UCSD-AML1 (cell line): ENCODE measurements around the gene DNAH11.
"Not testable (repeated sequence)": the region's sequence is repeated elsewhere in the genome, so short reads cannot be mapped to it uniquely, and the experiment has no call there.

Experiments
- DNase-seq: peaks from one replicate; lab custom pipeline; 2025; ENCODE audit not compliant: unreplicated experiment; lab: John Stamatoyannopoulos, UW

Gene DNAH11, protein sequence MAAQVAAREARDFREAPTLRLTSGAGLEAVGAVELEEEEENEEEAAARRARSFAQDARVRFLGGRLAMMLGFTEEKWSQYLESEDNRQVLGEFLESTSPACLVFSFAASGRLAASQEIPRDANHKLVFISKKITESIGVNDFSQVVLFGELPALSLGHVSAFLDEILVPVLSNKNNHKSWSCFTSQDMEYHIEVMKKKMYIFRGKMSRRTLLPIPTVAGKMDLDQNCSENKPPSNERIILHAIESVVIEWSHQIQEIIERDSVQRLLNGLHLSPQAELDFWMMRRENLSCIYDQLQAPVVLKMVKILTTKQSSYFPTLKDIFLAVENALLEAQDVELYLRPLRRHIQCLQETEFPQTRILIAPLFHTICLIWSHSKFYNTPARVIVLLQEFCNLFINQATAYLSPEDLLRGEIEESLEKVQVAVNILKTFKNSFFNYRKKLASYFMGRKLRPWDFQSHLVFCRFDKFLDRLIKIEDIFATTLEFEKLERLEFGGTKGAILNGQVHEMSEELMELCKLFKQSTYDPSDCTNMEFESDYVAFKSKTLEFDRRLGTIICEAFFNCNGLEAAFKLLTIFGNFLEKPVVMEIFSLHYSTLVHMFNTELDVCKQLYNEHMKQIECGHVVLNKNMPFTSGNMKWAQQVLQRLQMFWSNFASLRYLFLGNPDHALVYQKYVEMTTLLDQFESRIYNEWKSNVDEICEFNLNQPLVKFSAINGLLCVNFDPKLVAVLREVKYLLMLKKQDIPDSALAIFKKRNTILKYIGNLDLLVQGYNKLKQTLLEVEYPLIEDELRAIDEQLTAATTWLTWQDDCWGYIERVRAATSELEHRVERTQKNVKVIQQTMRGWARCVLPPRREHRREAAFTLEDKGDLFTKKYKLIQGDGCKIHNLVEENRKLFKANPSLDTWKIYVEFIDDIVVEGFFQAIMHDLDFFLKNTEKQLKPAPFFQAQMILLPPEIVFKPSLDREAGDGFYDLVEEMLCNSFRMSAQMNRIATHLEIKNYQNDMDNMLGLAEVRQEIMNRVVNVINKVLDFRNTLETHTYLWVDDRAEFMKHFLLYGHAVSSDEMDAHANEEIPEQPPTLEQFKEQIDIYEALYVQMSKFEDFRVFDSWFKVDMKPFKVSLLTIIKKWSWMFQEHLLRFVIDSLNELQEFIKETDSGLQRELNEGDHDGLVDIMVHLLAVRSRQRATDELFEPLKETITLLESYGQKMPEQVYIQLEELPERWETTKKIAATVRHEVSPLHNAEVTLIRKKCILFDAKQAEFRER (N-terminal part only)

DNA sequence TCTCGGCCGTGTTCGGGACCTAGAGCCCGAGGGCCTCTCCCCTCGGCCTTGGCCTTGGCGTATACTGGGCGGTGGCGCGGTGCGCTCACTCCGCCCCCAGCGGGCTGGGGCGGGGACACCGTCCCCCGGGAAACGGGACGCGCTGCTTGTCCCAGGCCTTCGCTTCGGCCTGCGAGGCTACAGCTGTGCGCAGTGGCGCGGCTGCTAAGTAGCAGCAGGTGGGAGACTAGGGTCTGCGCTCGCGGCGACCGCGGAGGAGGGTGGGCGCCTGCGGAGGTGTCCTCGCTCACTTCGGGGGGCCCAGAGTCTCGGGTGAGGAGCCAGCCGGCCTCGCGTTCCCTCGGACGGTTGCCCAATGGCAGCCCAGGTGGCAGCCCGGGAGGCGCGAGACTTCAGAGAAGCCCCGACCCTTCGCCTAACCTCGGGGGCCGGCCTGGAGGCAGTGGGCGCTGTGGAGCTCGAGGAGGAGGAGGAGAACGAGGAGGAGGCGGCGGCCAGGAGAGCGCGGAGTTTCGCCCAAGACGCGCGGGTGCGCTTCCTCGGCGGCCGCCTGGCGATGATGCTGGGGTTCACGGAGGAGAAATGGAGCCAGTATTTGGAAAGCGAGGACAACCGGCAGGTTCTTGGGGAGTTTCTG, at the start of gene DNAH11:
Gene DNAH11 (plus strand): TSS at position 149 of the 637 bp plus-strand sequence. CDS start 207 bp downstream, at position 356.
- DNase-seq, result no peak

DNA sequence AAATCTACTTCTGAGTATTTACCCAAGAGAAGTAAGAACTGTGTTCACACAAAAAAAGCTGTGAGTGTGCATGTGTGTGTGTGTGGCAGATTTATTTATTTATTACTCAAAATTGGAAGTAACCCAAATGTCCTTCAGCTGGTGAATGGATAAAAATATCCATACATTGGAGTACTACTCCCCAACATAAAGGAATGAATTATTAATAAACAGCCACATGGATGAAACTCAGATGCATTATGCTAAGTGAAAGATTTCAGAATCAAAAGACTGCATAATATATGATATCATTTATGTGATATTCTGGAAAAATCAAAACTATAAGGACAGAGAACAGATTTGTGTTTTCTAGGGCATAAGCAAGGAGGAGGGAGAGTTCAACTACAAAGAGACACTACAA, 47.1 kb upstream of the DNAH11 start:
- no peak for DNase-seq

DNA sequence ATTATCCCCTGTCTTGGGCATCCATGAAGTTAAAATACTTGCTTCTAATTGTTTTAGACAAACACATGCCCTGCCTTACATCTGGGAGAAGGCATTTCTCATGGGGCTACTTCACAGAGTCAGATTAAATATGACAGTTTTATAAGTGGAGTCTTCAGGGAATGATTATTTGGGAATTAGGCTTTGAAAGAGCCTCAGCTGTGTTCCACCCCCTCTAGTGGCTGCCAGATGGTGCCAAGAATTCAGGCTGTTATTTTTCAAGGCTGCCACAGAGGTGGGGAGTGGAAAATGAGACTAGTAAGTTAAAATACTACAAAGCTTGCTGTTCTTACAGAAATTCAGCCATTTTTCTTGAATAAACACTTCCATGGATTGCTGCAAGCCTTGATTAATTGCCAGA, 45.8 kb upstream of the DNAH11 start:
- no peak for DNase-seq

DNA sequence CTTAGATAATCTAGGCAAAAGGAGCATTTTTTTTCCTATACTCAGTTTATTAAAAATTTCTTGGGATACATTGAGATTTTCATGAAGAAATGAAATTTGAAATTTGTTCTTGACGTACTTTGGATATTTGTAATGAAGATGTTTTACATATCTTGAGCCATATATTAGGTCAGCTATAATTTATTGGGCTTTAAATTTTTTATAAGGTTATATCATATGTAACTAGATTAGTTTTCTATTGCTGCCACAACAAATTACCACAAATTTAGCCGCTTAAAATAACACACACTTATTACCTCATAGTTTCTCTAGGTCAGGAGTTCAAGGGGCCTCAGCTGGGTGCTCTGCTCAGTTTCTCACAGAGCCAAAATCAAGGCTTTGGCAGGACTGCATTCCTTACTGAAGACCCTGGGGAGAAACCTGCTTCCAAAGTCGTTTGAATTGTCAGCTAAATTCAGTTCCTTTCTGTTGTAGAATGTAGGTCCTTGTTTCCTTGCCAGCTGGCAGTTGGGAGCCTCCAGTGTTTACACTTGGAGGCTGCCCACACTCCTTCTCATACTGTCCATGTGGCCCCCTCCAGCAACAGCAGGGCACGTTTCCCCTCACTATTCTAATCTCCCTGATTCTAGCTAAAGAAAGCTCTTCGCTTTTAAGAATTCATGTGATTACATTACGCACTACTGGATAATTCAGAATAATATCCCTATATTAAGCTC, 42.6 kb upstream of the DNAH11 start:
- DNase-seq, result no peak

DNA sequence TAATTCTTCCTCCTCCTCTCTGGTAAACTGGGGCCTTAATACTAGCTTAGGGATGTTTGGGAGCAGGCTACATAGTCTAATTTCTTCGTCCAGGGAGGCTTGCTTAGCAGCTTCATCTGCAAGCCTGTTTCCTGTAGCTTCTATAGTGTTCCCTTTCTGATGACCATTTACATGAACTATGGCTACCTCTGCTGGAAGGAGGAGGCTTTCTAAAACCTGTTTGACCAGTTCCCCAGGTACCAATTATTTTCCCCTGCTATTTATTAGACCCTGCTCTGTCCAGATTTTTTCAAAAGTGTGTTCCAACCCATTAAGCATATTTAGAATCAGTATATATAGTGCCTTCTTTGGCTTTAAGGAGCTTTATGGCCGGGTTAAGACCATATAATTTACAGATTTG, 38.8 kb upstream of the DNAH11 start:
- no peak for DNase-seq

DNA sequence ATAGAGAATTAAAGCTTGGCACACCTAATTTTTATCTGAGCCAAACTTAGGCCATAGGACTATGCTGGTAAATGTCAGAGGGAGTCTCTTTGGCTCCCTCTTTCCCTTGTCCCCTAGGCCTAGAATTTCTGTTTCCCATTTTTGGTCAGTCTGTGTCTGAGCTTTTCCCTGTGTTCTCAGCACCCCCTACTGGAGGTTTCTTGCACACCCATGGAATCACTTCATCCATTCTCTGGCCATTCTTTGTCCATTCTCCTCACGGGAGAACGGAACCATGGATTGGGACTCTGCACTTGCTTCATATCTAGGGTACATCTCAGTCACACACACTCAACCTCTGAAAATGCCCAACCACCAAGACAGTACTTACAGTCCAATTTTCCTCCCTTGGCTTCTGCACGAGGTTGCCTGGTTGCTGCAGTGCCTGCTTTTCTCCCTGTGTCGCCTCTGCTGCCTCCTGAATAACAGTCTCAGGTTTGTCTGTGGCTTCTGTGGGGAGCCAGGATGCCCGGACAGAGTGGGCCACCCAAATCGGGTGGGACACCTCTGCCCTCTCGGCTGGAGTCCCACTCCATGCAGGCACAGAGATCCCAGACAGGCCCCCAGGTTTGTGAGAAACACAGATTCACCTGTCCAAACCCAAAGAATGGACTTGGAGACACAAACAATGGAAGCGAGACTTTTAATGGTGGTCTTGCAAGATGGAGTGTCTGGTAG, 35.1 kb upstream of the DNAH11 start:
- DNase-seq, result peak; percentile 4

DNA sequence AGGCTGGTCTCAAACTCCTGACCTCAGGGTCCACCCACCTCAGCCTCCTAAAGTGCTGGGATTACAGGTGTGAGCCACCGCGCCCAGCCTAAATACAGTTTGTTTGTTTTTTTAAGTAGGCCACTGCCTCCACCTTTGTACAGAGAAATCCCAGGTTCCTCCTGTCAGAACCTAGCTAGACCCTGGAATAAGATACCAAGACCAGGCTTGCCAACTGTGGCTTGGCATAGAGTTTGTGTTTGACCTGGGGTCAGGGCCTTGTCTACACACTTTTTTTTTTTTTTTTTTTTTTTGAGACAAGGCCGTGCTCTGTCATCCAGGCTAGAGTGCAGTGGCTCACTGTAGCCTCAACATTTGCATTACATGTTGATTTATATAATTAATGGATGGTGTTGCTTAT, 34.3 kb upstream of the DNAH11 start:
- no peak for DNase-seq

DNA sequence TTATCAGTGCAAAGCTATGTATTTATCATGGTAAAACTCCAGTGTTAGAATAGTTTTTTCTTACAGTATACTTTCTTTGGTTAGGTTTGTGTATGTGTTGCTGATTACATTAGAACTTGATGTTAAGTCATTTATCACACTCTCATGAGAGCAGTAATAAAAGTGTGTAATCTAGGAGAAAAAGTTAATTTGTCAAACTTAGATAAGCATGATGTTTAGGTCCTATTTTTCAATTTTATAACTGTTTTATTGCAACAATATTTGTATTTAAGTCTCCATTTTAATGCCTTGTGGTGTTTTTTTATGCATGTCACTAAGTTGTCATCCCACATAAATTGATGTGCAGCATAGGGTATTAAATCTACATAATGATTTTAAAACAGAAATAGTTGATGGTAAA, 28.8 kb upstream of the DNAH11 start:
- DNase-seq, result no peak

DNA sequence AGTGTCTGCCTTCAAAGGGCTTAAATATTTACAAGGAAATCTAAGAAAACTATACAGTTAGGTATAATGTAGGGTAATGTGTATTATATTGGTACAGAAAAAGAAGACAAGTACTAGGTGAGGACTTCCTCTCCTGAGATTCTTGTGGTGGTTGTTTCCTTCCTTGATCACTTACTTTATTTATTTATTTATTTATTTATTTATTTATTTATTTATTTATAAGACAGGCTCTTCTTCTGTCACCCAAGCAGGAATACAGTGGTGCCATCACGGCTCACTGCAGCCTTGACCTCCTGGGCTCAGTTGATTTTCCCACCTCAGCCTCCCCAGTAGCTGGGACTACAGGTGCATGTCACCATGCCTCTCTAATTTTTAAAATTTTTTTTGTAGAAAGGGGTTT, 18.2 kb upstream of the DNAH11 start:
- no peak for DNase-seq

DNA sequence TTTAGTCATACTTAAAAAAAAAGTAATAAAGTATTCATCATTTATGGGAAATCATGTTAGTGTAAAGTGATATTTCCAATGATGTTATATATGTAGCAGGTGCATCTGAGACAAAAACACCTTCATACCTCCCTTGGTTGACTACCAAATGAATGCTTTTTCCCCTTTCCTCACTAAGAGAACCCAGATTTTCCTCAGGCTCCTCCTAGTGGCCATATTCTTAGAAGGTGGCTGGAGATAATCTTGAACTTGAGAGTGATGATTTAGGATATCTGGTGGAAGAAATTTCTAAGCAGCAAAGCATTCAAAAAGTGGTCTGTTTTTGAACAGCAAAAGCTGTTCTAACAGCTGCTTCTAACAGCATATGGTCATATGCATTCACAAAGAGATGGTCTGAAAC, 16.8 kb upstream of the DNAH11 start:
- DNase-seq, result no peak

DNA sequence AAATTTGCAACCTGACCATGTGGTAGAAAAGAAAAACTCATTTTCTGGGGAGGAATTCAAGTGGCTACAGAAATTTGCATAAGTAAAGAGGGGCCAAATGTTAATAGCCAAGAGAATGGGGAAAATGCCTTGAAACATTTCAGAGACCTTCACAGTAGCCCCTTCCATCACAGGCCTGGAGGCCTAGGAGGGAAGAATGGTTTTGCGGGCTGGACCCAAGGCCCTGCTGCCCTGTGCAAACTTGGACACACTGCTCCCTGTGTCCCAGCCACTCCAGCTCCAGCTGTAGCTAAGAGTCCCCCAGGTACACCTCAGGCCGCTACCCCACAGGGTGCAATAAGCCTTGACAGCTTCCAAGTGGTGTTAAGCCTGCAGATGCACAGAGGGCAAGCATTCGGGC, 16.4 kb upstream of the DNAH11 start:
- DNase-seq, result no peak

DNA sequence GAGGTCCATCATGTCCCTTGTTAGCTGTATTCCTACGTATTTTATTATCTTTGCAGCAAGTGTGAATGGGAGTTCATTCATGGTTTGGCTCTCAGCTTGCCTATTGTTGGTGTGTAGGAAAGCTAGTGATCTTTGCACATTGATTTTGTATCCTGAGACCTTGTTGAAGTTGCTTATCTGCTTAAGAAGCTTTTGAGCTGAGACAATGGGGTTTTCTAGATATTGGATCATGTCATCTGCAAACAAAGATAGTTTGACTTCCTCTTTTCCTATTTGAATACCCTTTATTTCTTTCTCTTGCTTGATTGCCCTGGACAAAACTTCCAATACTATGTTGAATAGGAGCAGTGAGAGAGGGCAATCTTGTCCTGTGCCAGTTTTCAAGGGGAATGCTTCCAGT, 10.4 kb upstream of the DNAH11 start:
- not testable (repeated sequence) for DNase-seq

DNA sequence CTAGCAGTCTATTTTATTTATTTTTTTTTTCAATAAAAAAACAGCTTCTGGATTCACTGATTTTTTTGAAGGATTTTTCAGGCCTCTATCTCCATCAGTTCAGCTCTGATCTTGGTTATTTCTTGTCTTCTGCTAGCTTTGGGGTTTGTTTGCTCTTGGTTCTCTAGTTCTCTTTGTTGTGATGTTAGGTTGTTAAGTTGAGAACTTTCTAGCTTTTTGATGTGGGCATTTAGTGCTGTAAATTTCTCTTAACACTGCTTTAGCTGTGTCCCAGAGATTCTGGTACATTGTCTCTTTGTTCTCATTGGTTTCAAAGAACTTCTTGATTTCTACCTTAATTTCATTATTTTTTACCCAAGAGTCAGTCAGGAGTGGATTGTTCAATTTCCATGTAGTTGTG, 9.2 kb upstream of the DNAH11 start:
- DNase-seq, result not testable (repeated sequence)

DNA sequence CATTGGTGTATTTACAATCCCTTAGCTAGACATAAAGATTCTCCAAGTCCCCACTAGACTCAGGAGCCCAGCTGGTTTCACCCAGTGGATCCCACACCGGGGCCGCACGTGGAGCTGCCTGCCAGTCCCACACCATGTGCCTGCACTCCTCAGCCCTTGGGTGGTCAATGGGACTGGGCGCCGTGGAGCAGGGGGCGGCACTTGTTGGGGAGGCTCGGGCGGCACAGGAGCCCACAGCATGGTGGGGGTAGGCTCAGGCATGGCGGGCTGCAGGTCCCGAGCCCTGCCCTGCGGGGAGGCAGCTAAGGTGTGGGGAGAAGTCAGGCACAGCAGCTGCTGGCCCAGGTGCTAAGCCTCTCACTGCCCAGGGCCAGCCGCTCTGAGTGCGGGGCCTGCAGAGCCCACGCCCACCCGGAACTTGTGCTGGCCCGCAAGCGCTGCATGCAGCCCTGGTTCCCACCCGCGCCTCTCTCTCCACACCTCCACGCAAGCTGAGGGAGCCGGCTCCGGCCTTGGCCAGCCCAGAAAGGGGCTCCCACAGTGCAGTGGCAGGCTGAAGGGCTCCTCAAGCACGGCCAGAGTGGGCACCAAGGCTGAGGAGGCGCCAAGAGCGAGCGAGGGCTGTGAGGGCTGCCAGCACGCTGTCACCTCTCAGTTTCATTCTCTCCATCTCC, 6.3 kb upstream of the DNAH11 start:
- not testable (repeated sequence) for DNase-seq

DNA sequence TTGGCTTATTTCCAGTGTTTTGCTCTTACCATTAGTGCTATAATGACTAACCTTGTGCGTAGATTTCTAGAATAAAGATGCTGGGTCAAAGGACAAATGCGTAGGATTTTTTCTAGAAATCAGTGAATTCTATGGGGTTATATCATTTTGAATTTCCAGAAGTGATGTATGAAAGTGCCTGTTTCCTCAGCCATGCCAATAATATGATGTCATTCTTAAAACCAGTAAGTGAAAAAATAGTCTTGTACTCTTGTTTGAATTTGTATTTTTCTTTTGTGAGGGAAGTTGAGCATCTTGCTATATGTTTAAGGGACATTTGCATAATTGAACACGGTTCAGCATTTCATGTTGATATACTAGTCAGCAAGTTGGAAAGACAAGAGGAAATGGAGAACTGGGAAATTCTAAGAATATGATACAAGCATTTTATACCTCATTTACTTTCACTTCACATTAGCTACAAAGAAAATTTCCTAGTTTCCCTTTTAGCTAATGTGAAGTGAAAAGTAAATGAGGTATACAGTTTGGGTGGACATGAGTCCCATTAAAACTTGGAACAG, 3.8 kb upstream of the DNAH11 start:
- DNase-seq, result no peak

DNA sequence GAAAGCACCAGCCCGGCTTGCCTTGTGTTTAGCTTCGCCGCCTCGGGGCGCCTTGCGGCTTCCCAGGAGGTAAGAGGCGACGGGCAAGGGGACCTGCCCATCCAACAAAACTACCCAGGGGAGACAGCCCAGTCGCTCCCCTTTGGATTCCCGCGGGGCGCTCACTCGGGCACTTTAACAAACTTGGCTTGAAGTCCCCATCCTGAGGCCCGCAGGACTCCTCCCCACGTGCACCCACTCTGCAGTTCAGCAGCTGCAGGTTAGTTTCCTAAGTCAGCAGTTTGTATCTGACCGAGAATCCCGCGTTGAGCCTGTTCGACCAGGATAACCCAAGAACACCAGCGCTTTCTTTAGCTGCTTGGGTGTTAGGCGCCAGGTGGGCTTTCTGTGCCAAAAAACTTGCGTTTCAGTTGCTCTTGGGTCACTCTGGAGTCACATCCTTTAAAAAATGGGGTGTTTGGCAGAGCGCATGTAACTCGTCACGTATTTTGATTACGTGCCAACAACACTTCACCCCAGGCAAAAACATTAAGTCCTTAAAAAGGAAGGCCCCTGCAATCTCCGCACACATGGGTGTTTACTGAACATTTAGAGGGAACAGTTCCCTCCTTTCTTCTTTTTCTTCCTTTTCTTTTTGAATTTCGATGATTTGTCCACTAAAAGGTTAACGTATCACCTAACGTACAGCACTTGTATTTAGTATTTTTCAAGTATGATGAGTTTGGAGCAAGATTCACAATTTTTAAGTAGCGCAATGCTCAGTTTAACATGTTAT, 876 bp downstream of the DNAH11 start:
- DNase-seq, result no peak

DNA sequence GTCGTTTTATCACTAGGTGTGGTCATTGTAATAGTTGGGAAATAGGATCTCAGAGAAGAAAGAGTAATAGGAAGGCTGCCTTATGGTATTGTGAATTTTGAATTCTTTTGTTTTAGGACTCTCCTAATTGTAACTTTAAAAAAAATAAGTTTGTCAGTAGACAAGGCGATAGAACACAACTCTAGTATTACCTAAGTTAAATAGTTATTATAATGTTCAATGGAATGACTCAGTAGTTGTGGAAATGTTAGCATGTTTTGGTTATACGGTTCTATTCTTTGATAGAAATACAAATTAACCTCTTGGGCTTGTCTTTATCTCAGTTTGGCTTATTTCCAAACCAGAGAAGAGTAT, 1.4 kb downstream of the DNAH11 start:
- DNase-seq, result no peak

DNA sequence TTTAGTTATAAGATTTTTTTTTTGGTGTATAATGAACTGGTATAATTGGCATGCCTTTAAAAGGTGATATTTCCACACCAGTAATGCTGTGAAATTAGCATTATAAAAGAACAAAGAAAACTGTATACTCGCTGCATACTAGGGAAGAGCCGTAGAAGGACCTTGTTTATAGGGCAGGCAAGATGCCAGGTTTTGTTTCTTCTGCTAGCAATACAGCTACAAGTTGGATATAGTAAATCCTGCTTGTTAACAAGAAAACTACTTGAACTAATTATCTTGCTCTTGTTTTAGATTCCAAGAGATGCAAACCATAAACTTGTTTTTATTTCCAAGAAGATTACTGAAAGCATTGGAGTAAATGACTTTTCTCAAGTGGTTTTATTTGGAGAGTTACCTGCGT, 1.9 kb downstream of the DNAH11 start:
- DNase-seq, result no peak
